NOMO-1 (cell line): ENCODE measurements around the gene C2orf68.
"Not testable (repeated sequence)": the region's sequence is repeated elsewhere in the genome, so short reads cannot be mapped to it uniquely, and the experiment has no call there.

Source experiments
- DNase-seq, 2 experiments: peaks; one replicate each; lab custom pipeline; 2025; ENCODE audit not compliant: unreplicated experiment in 2 of 2; lab: John Stamatoyannopoulos, UW

C2orf68 gene, protein sequence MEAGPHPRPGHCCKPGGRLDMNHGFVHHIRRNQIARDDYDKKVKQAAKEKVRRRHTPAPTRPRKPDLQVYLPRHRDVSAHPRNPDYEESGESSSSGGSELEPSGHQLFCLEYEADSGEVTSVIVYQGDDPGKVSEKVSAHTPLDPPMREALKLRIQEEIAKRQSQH

DNA sequence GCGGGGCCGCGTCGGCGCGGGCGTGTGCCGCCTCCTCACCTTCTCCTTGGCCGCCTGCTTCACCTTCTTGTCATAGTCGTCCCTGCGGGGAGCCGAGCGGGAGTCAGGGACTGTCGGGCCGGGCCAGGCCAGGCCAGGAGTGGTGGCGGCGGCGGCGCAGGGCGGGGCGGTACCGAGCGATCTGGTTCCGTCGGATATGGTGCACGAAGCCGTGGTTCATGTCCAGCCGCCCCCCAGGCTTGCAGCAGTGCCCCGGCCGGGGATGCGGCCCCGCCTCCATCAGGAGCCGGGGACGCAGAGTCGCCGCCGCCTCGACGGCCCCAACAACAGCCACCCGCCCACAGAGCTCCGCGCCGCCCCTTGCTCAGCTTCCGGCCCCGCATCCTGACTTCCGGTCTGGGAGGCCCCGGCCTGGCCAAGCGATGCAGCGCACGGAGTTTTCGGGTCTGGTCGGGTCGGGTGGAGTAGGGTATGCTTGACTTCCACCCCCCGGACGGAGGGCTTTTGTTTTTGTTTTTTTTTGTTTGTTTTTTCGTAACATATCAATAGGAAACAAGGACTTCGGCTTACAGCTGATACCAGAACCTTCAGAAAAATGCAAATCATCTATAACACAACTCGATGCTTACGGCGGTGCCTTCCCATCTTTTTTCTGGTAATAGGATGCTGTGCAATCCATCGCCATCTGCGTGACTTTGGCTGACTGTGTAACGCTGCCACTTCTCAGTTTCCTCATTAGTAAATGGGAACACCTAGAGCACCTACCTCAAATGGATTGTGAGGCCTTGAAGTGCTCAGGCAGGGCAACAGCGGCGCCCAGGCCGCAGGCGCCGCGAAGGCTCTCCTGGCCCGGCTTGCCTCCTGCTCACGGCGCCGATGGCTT, at the start of gene C2orf68:
Gene C2orf68 (minus strand): TSS at position 362 of the 883 bp plus-strand sequence. CDS start 82 bp downstream, at position 280.
- peak; percentile 81 to 92 for DNase-seq

DNA sequence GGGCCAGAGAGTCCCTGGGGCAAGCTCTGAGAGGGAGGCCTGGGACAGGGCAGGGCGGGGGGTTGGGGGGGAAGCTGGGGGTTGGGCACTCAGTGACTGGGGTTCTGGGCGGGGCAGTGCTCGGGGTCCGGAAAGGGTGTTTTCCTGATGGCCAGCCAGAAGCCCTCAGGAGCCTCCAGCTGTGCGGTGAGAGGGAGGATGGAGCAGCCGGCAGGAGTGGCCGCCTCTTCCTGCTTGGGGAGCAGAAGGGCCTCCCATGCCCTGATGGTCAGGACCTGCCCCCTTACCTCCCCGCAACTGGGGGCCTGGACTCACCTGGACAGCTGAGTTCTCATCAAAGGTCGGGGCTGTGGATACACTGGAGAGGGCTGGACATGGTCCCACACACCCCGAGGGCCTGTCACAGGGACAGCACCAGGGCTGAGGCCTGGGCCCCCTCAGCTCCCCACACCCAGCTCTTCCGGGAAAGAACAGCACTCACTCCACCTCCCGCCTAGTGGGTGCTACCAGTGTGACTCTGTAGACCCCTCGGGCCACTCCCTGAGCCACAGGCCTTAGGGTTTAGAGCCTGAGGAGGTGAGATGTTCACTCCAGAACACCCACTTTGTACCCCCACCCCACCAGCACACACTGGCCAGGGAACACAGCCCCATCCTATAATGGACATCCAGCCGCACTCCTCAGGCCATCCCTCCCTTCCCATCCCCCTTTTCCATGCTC, 49.4 kb upstream of the C2orf68 start:
- DNase-seq, result no peak

DNA sequence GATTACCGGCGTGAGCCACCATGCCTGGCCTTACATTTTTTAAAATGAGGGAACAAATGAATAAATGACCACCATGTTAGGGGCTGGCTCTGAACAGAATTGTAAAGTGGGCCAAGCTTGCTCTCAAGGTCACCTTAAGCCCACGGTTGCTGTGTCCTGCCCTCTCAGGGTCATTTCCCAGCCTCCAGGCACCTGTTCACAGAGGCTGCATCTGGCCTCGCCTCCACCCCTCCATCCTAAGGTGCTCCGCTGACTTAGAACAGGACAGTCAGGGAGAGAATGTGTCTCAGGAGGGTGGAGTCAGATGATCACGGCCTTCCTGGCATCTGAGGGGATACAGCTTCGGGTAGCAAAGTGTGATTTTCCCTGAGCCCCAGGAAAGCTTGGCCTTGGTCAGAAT, 48.9 kb upstream of the C2orf68 start:
- DNase-seq, result no peak

DNA sequence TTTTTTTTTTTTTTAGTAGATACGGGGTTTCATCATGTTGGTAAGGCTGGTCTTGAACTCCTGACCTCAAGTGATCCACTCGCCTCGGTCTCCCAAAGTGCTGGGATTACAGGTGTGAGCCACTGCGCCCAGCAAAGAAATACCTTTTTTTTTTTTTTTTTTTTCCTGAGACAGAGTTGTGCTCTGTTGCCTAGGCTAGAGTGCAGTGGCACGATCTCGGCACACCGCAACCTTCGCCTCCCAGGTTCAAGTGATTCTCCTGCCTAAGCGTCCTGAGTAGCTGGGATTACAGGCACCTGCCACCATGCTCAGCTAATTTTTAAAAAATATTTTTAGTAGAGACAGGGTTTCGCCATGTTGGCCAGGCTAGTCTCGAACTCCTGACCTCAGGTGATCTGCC, 48.4 kb upstream of the C2orf68 start:
- DNase-seq, result not testable (repeated sequence)

DNA sequence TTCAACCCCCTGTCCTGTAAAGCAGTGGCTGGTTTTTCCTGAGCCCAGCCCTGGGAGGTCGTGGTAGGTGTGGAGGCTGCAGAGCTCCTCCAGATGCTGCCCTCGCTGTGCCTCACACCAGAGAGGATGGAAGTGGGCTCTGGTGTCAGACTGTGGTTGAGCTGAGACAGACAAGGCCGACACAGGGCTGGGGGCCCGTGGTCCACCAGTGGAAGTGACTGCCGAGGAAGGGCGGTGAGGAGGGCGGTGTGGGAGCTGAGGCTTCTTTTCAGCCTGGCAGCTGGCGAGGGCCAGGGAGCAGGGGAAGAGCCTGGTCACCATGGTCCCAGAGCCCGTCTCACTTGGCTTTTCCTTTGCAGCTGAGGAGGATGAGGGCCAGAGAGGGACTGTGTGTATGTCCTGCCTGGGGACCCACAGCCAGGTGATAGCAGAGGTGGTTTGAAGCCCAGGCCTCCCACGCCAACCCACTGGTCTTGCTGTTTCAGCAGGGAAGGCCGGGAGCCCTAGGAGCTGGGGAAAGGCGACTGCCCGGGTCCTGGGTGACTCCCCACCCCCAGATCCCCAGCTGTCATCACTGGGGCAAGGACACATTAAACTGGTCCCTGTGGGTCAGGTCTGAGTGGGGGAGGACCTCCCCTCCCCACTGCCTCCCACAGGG, 47.6 kb upstream of the C2orf68 start:
- DNase-seq, result no peak

DNA sequence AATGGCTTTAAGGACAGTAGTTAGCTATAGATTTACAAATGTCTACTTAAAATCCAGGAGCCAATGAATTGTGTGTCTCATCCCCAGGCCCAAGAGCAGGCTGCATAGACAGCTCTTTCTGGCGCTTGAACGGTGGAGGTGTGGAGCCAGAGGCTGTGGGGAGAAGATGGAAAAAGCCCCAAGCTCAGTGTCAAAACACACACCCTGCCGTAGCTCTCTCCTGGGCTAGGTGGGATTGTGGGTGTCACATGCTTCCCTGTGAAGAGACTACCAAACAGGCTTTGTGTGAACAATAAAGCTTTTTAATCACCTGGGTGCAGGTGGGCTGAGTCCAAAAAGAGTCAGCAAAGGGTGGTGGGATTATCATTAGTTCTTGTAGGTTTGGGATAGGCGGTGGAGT, 45.5 kb upstream of the C2orf68 start:
- not testable (repeated sequence) for DNase-seq

DNA sequence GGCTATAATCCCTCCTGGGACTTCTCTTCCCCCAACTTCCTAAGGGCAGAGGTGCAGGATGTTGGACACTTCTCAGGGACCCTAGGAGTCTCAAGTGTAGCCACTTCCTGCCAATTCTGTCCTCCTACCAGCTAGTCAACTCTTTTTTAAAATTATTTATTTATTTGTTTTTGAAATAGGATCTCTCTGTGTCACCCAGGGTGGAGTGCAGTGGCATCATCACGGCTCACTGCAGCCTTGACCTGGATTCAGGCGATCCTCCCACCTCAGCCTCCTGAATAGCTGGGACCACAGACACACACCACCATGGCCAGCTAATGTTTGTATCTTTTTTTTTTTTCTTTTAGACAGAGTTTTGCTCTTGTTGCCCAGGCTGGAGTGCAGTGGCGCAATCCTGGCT, 44.6 kb upstream of the C2orf68 start:
- DNase-seq, result no peak

DNA sequence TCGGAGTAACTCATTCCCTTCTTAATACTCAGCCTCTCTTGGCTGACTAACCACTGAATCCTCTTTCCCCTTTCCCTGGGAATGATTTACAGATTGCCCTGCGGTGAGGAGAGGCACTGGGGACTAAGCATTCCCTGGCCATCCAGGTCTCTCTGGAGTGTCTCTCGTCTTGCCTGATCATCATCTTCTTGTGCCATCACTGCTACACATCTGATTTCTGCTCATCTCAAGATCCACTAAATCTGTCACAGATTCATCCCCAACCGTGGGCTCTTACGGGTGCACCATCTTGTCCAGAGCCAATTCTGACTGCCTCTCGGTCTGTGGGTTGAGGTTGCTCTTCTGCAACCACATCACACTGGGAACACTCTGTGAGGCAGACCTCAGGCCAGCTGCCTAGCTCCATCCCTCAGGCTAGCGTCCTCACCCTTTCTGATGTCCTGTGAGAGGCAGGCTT, 44.1 kb upstream of the C2orf68 start:
- no peak for DNase-seq

DNA sequence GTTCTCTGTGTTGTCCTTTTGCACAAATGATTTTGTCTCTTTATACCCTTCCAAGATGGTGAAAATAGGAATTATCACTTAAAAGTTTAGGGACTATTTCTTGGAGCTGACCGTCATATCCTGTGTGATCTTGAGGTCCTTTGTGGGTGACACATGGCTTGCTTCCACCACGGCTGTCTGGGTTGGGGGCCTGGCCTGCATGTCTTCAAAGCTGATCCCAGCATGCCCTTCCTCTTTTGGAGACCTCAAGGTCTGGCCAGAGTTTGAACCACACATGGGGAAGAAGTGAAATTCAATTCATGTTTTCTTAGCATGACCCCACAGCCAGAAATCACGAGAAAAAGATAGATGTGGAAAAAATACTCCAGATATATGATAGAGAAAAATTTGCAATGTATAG, 42.1 kb upstream of the C2orf68 start:
- no peak for DNase-seq

DNA sequence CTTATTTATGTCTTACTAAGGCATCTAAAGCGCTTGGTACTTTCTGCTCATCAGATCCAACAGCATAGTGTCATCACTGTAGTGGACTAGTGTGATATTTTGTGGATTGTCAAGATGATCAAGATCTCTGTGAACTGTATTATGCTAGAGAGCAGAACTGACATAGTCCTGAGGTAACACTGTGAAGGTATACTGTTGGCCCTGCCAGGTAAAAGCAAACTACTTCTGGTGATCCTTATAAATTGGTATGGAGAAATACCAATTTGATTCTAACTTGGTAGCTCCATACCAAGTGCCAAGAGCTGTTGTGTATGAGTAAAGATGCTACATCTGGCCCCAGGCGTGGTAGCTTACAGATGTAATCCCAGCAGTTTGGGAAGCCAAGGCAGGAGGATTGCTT, 40.2 kb upstream of the C2orf68 start:
- no peak for DNase-seq

DNA sequence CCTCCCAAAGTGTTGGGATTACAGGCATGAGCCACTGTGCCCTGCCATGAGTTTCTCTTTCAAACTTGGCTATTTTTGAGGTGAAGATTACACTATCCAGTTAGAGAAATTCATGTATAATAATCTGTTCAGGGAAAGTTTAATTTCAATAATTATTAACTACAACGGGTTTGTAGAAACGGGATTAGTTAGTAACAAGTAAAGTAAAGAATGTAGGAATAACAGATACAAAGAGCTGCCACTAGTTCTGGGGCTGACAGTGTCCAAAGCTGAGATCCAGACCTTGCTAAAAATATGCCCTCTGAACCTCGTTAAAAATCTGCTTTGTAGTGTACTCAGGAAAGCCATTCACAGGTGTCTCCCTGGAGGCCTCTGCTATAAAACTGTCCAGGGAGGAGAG, 39.2 kb upstream of the C2orf68 start:
- DNase-seq, result no peak

DNA sequence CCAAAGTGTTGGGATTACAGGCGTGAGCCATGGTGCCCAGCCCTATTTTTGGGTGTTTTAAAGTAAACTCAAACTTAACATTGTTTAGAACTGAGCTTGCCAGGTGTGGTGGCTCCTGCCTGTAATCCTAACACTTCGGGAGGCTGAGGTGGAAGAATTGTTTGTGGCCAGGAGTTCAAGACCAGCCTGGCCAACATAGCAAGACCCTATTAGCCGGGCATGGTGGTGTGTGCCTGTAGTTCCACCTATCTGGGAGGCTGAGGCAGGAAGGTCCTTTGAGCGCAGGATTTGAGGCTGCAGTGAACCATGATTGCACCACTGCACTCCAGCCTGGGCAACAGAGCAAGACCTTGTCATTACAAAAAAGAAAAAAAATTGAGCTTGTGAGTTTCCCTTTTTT, 38.6 kb upstream of the C2orf68 start:
- DNase-seq, result no peak

DNA sequence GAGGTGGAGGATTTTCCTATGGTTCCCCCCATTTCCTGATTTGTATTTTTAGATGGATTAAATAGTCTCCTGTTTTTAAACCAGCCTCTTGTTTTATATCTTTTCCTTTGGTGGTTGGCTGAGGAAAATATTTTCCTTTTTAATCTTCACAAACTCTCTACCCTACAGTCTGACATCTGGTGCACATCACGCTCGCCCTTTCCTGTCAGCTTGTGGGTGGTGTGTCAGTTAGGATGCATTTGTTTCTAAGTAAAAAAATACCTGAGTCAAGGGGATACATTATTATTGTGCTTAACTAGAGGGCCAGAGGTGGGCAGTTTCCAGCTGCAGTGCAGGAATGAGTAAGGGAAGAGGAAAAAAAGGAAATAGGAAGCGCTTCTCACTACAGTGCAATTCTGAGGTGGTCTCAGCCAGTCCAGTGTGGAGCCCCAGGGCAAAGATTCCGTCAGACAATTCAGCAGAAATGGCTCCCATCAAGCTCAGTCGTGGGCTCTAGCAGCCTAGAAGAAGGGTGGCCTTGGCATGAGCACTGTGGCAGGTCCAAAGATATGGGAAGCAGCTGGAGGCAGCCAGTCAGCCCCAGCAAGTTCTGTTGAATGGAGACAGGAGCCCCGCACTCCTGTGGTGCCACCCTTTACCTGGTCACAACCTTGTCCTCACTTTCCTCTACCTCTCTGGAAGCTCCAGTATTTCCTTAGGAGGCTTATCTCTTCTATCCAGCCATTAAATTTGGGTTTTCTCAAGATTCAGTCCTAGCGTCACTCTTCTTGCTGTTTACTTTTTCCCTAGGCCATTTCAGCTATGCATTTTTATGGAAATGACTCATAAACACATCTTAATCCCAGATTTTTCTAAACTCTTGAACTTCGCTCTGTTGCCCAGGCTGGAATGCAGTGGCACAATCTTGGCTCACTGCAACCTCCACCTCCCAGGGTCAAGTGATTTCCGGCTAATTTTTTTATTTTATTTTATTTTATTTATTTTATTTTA, 37.6 kb upstream of the C2orf68 start:
- no peak for DNase-seq

DNA sequence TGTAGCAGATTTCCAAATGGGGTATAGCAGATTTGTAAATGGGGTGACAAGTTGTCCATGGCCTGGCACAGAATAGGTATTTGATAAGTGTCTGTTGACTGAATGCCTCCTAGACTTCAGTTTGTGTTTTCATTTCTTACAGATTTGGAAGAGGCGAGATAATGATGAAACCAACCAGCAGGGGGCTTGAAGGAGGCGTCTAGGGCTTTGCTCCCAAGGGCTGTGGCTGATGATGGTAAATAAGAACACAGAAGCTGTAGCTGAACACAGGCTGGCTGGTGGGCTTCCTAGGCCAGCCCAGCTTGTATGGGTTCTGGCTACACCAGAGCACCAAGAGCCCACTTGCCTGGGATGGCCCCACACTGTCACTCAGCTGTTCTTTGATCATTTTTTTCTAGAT, 36.8 kb upstream of the C2orf68 start:
- DNase-seq, result no peak

DNA sequence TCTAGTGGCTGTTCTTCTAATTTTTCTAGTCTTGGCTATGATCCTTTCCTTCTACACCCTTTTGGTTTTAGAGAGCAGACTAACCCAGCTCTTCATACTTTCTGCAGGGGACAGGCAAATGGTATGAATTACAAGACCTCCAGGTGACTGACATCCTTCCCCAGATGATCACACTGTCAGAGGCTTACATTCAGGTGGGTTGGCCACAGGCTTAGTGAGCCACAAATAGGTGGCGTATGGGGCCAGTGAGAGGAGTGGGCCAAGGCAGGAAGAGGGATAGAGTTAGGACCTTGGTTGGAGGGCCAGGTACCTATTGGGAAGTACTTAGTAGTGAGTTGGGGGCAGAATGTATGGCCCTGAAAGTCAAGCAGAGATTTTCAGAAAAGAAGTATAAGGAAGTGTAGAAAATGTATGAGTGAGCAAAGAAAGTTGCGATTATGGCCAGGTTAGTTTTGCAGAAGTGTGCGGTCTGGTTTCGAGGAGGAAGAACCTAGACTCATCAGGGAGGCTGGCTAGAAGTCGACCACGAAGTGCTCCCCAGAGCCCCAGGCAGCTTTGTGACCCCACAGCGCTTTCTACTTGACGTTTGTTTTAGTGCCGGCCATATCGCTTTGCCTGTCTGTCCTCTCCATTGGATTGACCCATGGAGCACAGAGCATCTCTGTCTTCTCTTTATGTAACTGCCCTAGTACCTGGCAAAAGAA, 36.1 kb upstream of the C2orf68 start:
- DNase-seq, result peak; percentile 74 to 93

DNA sequence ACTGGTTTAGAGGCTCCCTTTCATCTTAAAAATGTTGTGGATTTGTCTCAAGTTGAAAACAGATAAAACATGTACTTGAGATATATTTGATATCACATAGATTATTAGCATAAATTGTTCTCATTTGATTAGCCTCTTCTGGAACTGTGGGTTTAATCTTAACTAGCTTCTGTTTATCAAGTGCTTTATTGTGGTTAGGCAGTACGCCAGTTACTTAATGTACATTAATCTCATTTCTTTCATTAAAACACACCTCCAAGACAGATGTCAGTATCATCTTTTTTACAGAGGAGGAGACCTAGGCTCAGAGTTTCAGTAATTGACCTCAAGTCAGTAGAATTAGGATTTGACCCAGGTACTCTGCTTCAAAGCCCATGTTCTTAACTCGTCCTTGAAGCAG, 34.3 kb upstream of the C2orf68 start:
- no peak for DNase-seq

DNA sequence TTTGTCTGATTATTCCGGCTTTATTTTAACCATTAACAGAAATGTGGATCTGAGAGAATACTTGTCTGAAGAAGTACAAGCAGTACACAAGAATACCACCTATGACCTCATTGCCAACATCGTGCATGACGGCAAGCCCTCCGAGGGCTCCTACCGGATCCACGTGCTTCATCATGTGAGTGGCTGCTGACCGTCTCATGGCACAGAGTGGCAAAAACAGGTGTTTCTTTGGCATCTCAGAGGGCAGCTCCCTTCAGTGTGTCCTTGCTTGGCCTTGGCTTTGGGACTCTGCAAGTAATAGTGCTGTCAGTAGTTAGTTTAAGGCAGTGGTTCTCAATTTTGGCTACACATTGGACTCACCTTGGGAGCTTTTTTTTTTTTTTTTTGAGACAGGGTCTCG, 33.0 kb upstream of the C2orf68 start:
- no peak for DNase-seq

DNA sequence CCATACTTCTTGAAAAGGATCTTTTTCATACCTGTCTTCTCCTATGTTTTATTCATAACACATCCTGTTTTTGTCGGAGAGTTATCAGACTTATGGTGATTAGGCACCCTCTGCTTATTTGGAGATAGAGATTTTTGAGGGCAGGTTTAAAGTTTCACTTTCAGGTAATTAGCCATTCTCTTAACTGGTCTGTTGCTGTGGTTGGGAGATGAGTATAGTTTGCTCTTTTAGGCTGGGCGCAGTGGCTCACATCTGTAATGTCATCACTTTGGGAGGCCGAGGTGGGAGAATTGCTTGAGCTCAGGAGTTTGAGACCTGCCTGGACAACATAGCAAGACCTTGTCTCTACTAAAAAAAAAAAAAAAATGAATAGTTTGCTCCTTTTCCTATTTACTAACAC, 30.9 kb upstream of the C2orf68 start:
- no peak for DNase-seq

DNA sequence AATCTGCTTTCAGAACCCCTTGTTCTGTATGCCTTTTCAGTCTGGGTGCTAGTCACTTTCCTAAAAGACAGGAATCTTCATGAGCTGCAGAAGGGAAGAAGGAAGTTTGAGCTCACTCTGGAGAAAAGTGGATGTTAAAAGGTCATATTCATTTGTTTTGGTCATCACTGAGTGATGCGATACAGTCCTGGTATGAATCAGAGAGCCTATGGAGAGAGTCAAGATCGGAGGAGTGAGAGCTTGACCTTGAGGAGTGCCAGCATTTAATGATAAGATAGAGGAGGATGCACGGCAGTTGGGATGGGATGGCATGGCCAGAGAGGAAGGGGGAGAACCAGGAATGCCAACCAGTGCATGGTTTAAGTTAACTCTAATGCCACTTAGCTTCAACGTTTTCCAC, 23.8 kb upstream of the C2orf68 start:
- no peak for DNase-seq
